KMS-11 (cell line): Measurements from ENCODE around the gene ARL14EPL.

Experiments used
- H2AFZ ChIP-seq: fragments of 200-600 bp; sonication (generic); 2 replicates; pipeline ENCODE4 v1.6.1; 2016; ENCODE audit warnings: antibody characterized with exemption, mixed run types, low read depth
- H3K27ac ChIP-seq: fragments of 200-600 bp; sonication (generic); 2 replicates; pipeline ENCODE4 v1.6.1; 2016; ENCODE audit warnings: mild to moderate bottlenecking, mixed run types
- H3K27me3 ChIP-seq: fragments of 200-600 bp; sonication (generic); 2 replicates; pipeline ENCODE4 v1.6.1; 2017; ENCODE audit warnings: mild to moderate bottlenecking, low read depth, mixed run types, moderate library complexity; ENCODE audit not compliant: insufficient read depth
- H3K36me3 ChIP-seq: fragments of 200-600 bp; sonication (generic); 2 replicates; pipeline ENCODE4 v1.6.1; 2017; ENCODE audit warnings: mild to moderate bottlenecking, mixed run types; ENCODE audit not compliant: insufficient read depth
- H3K4me1 ChIP-seq: fragments of 200-600 bp; sonication (generic); 2 replicates; pipeline ENCODE4 v1.6.1; 2016; ENCODE audit warnings: mild to moderate bottlenecking, low read depth, mixed run types; ENCODE audit not compliant: poor library complexity, severe bottlenecking
- H3K4me2 ChIP-seq: fragments of 200-600 bp; sonication (generic); 2 replicates; pipeline ENCODE4 v1.7.0; 2016; ENCODE audit warnings: mild to moderate bottlenecking, mixed run types
- H3K4me3 ChIP-seq: fragments of 200-600 bp; sonication (generic); IDR thresholded peaks from 2 replicates; pipeline ENCODE4 v1.6.1; 2017; ENCODE audit warnings: low read depth, low read length, mixed read lengths; ENCODE audit not compliant: insufficient read depth
- H3K79me2 ChIP-seq: fragments of 200-600 bp; sonication (generic); 2 replicates; pipeline ENCODE4 v1.6.1; 2016; ENCODE audit warnings: low read depth, mixed run types; ENCODE audit not compliant: insufficient read depth
- H3K9ac ChIP-seq: fragments of 200-600 bp; sonication (generic); 2 replicates; pipeline ENCODE4 v1.6.1; 2016; ENCODE audit warnings: mild to moderate bottlenecking, mixed run types
- H4K20me1 ChIP-seq: fragments of 200-600 bp; sonication (generic); 2 replicates; pipeline ENCODE4 v1.6.1; 2016; ENCODE audit warnings: mild to moderate bottlenecking, mixed run types; ENCODE audit not compliant: insufficient read depth
- TF ChIP-seq, protein P1 (sequence below): fragments of 200-600 bp; sonication (generic); conservative IDR thresholded peaks from 2 replicates; pipeline ENCODE4 v1.6.1; 2017; ENCODE audit warnings: low read depth, mild to moderate bottlenecking, antibody characterized with exemption, low read length, moderate library complexity, mixed read lengths

ARL14EPL gene

GRCh38 chr5:116032094-116032517 lies at the start of gene ARL14EPL:
Gene ARL14EPL (plus strand): TSS chr5:116032472. CDS start chr5:116051466, 18,994 bp downstream.
- no peak within 1 kb of the TSS for H3K9ac ChIP-seq

DNA sequence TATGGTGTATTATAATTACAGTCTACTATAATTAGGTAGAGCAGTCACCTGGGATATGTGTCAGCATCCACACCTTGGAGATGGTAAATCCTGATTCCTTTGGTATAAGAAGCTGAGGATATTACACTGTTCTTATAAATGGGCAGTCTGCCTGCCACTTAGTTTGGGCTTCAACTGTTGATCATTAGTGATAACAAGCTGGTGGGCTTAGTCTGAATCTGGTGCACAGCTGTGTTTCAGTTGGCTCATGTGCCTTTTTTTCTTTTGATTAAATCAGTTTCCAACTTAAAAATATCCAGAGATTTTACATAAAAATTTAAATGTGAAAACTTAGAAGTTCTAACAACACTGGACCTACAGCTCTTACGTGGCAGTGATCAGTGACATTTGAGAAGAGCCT lies 48.8 kb upstream of the ARL14EPL start:
- H3K4me3 ChIP-seq, result no peak overlapping the region
- no peaks in the 10 kb centered on the region for H3K27me3 ChIP-seq
- H3K36me3 ChIP-seq, result no peaks in the 10 kb centered on the region
- TF ChIP-seq, protein P1, sequence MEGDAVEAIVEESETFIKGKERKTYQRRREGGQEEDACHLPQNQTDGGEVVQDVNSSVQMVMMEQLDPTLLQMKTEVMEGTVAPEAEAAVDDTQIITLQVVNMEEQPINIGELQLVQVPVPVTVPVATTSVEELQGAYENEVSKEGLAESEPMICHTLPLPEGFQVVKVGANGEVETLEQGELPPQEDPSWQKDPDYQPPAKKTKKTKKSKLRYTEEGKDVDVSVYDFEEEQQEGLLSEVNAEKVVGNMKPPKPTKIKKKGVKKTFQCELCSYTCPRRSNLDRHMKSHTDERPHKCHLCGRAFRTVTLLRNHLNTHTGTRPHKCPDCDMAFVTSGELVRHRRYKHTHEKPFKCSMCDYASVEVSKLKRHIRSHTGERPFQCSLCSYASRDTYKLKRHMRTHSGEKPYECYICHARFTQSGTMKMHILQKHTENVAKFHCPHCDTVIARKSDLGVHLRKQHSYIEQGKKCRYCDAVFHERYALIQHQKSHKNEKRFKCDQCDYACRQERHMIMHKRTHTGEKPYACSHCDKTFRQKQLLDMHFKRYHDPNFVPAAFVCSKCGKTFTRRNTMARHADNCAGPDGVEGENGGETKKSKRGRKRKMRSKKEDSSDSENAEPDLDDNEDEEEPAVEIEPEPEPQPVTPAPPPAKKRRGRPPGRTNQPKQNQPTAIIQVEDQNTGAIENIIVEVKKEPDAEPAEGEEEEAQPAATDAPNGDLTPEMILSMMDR, result no peak
- peaks cover 3% of the 10 kb centered on the region for H3K4me1 ChIP-seq
- no peak overlapping the region for H2AFZ ChIP-seq
- no peaks in the 10 kb centered on the region for H4K20me1 ChIP-seq
- H3K4me2 ChIP-seq, result no peak overlapping the region
- no peak overlapping the region for H3K27ac ChIP-seq
- no peak overlapping the region for H3K9ac ChIP-seq
- H3K79me2 ChIP-seq, result no peaks in the 10 kb centered on the region

More at GRCh38 chr5:116032094-116032517, at the start of gene ARL14EPL:
- H3K27me3 ChIP-seq, result no peaks in the 10 kb centered on the region
- no peak within 1 kb of the TSS for H3K4me3 ChIP-seq
- 0 out of 2 replicates have a peak within 1 kb of the TSS, but pooled peaks have one; percentile 8 for H3K4me2 ChIP-seq
- H3K36me3 ChIP-seq, result no peaks in the 10 kb centered on the region
- peaks cover 21% of the 10 kb centered on the region for H3K4me1 ChIP-seq
- H3K79me2 ChIP-seq, result no peaks in the 10 kb centered on the region
- no peak within 1 kb of the TSS for H2AFZ ChIP-seq
- TF ChIP-seq, protein P1, result no peak
- H4K20me1 ChIP-seq, result no peaks in the 10 kb centered on the region
- H3K27ac ChIP-seq, result no peak within 1 kb of the TSS

- no peaks in the 10 kb centered on the region for H3K4me1 ChIP-seq
- H3K4me3 ChIP-seq, result no peak overlapping the region
- H4K20me1 ChIP-seq, result no peaks in the 10 kb centered on the region
- no peaks in the 10 kb centered on the region for H3K36me3 ChIP-seq
- H3K4me2 ChIP-seq, result no peak overlapping the region
- H3K9ac ChIP-seq, result no peak overlapping the region
- H2AFZ ChIP-seq, result no peak overlapping the region
- TF ChIP-seq, protein P1, result no peak
- no peaks in the 10 kb centered on the region for H3K27me3 ChIP-seq
- H3K27ac ChIP-seq, result no peak overlapping the region
- H3K79me2 ChIP-seq, result no peaks in the 10 kb centered on the region
Measured at GRCh38 chr5:115985802-115986757, 46.2 kb upstream of the ARL14EPL start.

DNA sequence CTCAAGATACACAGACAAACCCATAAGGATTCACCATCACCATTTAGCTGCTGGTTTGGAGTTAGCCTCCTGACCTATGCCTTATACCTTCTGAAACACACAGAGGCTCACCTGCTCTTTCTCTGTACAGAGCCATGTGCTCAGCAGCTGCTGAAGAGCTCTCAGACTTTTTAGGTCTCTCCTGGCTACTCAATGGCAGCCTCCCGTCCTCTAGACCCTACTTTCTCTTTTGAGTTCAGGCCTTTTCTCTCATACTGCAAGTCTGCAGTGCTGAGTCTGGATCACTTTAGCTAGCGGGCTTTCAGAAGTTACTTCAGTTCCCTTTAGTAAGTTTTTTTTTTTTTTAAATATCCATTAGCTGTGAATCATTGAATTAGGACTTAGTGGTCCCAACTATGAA lies 44.3 kb upstream of the ARL14EPL start:
- no peaks in the 10 kb centered on the region for H3K4me1 ChIP-seq
- H3K4me3 ChIP-seq, result no peak overlapping the region
- no peak overlapping the region for H2AFZ ChIP-seq
- no peak overlapping the region for H3K27ac ChIP-seq
- no peaks in the 10 kb centered on the region for H3K36me3 ChIP-seq
- no peaks in the 10 kb centered on the region for H4K20me1 ChIP-seq
- no peak overlapping the region for H3K9ac ChIP-seq
- TF ChIP-seq, protein P1, result no peak
- H3K4me2 ChIP-seq, result no peak overlapping the region
- no peaks in the 10 kb centered on the region for H3K79me2 ChIP-seq
- H3K27me3 ChIP-seq, result no peaks in the 10 kb centered on the region
